ENCODE results near the gene PLCD3.

PLCD3 gene

GRCh38 chr17:45170931-45171337 lies 38.6 kb upstream of the PLCD3 start:
- Histone ChIP-seq H3K27ac (peak overlapping the region; percentile 79 to 99), H3K4me3 (peak overlapping the region; percentile 69)
- DNase-seq (ENCODE audit: low spot score), result peak; percentile 93
- TF ChIP-seq CTCF (IDR thresholded peaks at IDR 0.05), result no peak

- Histone ChIP-seq H3K27ac (peak overlapping the region; percentile 79 to 99), H3K4me3 (peak overlapping the region; percentile 69)
- no peak for TF ChIP-seq CTCF (IDR thresholded peaks at IDR 0.05)
- no peak for DNase-seq (ENCODE audit: low spot score)
These were observed 38.1 kb upstream of the PLCD3 start for GRCh38 chr17:45170280-45170930.

- DNase-seq (ENCODE audit: low spot score), result no peak
- peak overlapping the region in 1 of 2 donors; percentile 99 for H3K27ac ChIP-seq
- TF ChIP-seq CTCF (IDR thresholded peaks at IDR 0.05), result no peak
These were observed 36.9 kb upstream of the PLCD3 start for GRCh38 chr17:45168991-45169752.

GRCh38 chr17:45164734-45165269 lies 32.5 kb upstream of the PLCD3 start:
- no peak for DNase-seq (ENCODE audit: low spot score)
- H3K4me3 ChIP-seq, result no peak overlapping the region
- peak overlapping the region in 1 of 2 donors; percentile 29 for H3K27ac ChIP-seq
- TF ChIP-seq CTCF (IDR thresholded peaks at IDR 0.05), result no peak

More at GRCh38 chr17:45168991-45169752, 36.9 kb upstream of the PLCD3 start:
- no peak overlapping the region for H3K4me3 ChIP-seq

GRCh38 chr17:45162025-45162687 lies 29.8 kb upstream of the PLCD3 start:
- Histone ChIP-seq H3K4me3 (peak overlapping the region; percentile 64), H3K27ac (peak overlapping the region in 1 of 2 donors; percentile 76)
- no peak for TF ChIP-seq CTCF (IDR thresholded peaks at IDR 0.05)
- no peak for DNase-seq (ENCODE audit: low spot score)

- Histone ChIP-seq H3K4me3 (peak within 1 kb of the TSS; percentile 88), H3K27ac (peak within 1 kb of the TSS; percentile 99 to 100)
- peak; percentile 100 for DNase-seq (ENCODE audit: low spot score)
- TF ChIP-seq CTCF (IDR thresholded peaks at IDR 0.05), result no peak
These were observed 29.1 kb upstream of the PLCD3 start, which contains the start of gene HEXIM2 for GRCh38 chr17:45161288-45162024. Gene HEXIM2, plus strand, starts transcription at chr17:45161875. Its CDS starts 919 bp downstream, at chr17:45162794.
